OCI-M1 (cell line): ENCODE data around the gene GNG10.
"Not testable (repeated sequence)": the region's sequence is repeated elsewhere in the genome, so short reads cannot be mapped to it uniquely, and the experiment has no call there.

Experiments
- DNase-seq: peaks from one replicate; lab custom pipeline; 2025; lab: John Stamatoyannopoulos, UW

The GNG10 gene

GRCh38 chr9:111649016-111649415 is 12.4 kb upstream of the GNG10 start:
- no peak for DNase-seq

- DNase-seq, result no peak
These were observed 4.4 kb upstream of the GNG10 start for GRCh38 chr9:111657051-111657450.

DNA sequence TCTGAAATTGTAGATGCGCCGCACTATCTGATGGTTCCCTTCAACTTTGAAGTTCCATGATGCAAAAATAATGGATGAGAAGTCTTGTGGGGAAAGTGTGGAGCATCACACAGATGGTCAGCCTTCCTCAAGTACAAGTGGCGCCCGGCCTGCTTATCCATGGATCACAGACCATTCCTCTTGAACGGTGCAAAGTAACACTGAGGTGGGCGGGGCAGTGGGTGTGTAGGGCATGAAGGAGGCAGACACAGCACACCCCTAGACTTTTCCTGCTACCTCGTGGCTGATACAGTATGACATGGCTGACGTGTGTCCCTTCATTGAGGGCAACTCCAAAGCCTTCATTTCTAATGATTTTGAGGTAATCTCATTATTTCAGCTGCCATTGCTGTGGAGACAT is 2.5 kb upstream of the GNG10 start:
- no peak for DNase-seq

DNA sequence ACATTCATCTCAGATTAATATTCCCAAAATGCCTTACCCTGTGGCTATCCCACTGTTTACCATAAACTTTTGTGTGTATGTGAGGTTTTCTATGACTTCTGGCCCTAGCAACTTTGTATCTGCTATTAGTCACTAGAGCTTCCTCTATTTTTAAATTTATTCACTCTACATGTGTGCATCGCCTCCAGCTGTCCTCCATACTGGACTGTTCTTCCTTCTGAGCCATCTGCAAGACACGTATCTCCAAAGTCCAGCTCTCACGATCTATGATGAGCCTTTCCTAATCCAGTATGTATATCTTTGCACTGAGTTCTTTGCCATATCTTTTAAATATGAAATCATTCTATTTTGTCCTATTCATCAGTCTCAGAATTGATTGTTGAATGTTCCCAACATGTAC is 1.7 kb upstream of the GNG10 start:
- no peak for DNase-seq

DNA sequence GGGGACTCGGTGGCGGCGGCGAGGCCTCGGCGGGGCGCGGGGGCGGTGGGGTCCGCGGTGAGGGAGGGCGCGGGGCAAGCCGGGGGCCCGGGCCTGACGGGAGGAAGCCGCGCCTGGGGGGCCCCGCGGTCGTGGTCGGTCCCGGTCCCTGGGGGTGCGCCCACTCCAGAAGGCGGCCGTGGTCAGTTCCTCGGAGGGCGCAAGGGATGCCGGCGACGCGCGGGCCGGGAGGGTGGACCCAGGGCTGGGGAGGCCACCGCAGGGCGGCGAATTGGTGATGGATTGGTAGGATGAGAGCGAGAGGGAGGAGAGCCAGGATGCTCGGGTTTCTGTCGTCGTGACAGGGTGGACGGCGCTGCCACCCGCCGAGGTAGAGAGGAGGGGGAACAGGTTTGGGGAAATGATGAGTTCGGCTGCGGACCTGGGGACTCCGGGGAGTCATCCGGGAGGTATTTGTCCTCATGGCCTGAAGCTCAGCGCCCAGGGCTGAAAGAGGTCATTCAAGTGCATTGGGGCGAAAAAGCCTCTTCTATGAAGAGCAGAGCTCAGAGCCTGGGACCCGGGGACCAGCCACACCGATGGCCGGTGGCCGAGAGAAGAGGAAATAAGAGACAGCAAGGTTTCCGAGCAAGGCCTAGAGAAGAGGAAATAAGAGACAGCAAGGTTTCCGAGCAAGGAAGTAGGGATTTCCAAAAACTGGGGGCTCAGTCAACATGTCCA is 557 bp downstream of the GNG10 start:
- peak; percentile 43 for DNase-seq

DNA sequence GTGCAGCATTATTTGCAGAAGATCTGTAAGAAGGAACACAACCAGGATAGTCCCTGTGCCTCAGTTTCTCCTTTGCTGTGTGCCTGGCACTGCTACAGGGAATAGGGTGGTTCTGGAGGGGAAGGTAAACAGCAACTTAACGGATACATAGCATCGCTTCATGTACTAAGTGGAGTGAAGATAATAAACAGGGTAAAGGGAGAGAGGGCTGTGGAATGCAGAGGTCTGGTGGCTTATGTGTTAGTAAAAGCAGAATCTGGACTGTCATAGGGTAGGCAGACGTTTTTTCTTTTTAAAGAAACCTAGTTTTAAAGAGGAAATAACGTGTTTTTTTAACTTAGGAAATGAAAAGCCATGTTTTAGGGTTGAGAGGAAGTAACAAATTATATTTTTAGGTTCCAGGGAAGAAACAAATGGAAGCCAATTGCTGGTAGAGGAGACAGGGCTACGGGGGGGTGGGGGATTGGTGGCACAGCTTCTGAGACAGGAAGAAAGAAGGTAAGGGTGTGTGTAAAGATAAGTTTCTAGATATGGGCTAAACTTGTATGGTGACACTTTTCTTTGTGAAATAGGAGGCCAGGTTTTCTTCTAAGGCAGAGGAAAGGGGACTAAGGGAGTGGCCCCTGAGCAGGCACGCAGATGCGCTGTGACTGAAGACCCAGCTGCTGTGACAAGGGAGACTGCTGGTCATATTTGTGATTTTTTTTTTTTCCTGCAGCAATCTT is 1.3 kb downstream of the GNG10 start:
- DNase-seq, result no peak

DNA sequence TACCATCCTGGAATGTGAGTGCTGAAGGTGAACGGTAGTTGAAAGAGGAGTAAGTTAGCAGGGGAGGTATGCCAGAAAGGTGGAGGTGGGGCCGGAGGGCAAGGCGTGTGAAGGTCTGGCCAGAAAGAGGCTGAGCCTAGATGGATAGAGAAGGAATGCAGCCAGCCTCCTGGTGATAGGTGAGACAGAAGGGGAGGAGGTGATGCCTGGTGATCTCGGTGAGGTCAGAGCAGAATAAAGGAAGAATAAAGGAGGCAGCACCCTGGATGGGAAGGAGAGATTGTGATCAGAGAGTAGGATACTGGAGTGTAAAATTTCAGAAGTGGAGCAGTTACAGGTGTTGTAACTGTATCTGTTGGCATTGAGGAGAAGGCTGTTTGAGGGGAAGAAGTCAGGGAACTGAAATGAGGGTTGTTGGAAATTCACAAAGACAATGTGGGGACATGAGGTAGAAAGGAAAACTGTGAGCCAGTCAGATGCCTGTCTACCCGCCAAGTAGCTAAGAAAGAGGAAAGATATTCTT is 2.0 kb downstream of the GNG10 start:
- DNase-seq, result no peak

DNA sequence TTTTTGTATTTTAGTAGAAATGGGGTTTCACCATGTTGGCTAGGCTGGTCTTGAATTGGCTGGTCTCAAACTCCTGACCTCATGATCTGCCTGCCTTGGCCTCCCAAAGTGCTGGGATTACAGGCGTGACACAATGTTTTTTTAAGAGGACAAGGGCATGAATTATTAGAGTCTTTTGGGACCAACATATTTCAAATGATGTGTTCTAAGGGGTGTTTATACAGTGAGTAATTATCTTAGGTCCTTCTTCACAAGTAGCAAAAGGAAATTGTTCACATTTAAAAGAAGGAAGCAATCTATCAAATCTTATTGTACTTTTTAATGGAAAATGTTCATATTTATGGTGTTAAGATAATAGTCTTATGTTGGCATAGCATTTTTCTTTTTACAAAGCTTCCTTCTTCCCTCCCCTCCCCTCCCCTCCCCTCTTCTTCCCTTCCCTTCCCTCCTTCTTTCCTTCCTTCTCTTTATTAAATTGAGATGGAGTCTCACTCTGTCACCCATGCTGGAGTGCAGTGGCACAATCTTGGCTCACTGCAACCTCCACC is 6.7 kb downstream of the GNG10 start:
- no peak for DNase-seq

DNA sequence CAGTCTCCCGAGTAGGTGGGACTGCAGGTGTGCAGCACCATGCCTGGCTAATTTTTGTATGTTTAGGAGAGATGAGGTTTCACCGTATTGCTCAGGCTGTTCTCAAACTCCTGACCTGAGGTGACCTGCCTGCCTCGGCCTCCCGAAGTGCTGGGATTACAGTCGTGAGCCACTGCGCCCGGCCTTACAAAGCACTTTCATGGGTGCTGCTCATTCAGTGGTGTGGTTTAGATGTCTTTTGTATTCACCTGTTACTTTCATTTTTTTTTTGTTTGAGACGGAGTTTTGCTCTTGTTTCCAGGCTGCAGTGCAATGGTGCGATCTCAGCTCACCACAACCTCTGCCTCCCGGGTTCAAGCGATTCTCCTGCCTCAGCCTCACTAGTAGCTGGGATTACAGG is 7.2 kb downstream of the GNG10 start:
- DNase-seq, result not testable (repeated sequence)

GRCh38 chr9:111674319-111674718 is 12.9 kb downstream of the GNG10 start:
- no peak for DNase-seq

DNA sequence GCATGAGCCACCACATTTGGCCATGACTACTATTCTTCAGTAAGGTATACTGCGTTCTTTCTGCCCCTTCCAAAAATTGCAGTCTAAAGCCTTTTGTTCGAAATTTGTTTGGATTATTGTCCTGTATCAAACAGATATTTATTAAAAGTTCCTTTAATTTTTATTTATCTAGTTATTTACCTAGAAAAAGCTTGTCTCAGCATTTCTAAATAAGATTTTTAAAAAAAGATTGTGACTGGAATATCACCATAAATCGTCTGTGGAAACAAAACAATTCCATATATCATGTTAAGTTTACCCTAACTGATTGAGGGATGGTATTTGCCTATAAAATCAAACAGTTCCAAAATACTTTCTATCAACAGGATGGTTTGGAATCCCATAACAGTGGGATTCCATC is 14.7 kb downstream of the GNG10 start:
- no peak for DNase-seq

DNA sequence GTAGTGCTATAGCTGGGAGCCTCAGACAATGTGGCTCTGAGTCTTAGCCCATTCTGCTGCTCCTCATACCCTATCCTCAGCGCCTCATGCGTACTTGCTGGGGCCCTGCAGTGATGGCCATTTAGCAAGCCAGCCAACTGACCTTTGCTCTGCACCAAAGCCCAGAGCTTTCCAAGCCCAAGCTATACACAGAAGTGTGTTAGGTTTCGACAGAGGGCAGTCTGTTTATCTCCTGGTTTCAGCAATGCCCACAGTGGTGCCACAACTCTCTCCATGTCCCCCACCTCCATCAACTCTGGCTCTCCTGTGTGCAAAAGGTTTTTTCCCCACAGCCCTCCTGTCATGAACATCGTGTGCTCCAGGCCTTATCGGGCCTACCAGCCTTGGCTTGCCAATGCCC is 16.9 kb downstream of the GNG10 start:
- no peak for DNase-seq

DNA sequence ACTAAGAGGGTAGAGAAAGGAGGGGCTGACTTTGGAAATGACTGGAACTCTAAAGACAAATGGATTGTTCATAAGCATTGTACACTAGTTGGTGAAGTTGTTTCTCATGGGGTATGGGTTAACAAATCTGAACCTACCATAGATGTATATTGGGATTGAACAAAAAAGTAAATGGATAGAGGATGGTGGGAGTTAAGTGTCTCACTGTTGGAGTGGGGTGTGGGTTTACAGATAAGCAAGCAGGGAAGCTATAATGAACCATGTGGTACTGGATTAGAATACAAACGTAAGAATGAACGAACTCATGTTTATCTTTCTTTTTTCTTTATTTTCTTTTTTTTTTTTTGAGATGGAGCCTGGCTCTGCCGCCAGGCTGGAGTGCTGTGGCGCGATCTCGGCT is 17.8 kb downstream of the GNG10 start:
- no peak for DNase-seq

- DNase-seq, result peak; percentile 5
These were observed 22.0 kb downstream of the GNG10 start for GRCh38 chr9:111683392-111683791.

DNA sequence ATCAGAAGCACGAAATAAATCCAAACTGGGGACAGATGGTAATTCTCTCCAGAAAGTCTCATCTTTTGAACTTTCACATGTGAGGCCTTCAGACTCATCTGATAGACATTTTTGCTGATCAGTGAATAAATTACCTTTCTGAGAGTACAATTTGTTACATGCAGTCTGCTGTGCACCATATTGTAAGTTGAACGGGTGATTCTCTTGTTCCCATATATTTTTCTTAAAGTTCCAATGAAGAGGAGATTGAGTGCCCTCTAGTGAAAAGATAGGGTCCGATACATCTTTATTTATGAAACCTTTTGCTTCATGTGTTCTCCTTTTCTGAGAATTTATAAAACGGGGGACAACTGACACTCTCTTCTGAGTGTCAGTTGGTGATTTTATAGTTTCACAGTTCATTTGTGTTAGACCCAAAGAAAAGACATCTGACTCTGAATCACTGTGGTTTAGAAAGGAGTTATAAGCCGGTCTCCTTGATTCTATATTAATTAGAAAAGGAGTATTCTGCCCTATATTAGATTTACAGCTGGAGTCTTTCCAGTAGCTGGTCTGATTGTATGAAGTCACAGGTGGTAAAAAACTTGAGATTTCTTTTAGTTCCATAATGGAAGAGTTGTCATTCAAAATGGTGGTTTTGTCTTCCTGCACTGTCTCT is 30.4 kb downstream of the GNG10 start:
- DNase-seq, result peak; percentile 78

DNA sequence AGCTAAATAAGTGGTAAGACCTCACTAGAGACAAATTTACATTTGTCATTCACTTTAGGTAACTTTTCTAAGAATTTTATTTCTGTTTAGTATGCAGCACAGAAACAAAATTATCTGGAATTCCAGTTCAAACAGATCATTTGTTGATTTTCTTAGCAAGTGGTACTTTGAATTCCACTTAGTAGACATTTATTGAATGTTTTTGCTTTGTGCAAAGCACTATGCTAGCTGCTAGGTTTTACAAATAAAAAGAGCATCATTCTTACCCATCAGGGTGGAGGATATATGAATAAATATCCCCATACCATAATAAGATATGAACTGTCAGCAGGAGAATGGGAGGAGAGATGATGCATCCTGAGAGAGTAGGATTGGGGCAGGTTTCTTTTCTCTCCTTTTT is 35.4 kb downstream of the GNG10 start:
- no peak for DNase-seq

DNA sequence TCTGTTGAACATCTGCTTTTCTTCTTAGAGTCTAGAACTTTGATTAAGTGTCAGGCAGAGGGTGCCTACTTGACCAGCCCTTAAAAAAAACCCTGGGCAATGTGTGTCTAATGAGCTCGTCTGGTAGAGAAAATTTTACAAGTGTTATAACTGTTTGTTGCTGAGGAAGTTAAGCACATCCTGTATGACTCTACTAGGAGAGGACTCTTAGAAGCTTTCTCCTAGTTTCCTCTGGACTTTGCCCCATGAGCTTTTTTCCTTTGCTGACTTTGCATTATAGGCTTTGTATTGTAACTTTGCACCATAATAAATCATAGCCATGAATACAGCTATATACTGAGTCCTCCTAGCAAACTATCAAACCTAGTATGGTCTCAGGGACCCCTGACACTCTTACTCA is 39.4 kb downstream of the GNG10 start:
- DNase-seq, result no peak

- DNase-seq, result no peak
These were observed 43.1 kb downstream of the GNG10 start for GRCh38 chr9:111704503-111704902.

- no peak for DNase-seq
These were observed 50.1 kb downstream of the GNG10 start for GRCh38 chr9:111711548-111711947.

GRCh38 chr9:111712369-111712768 is 51.0 kb downstream of the GNG10 start:
- DNase-seq, result no peak

GRCh38 chr9:111715471-111715870 is 54.1 kb downstream of the GNG10 start:
- no peak for DNase-seq

DNA sequence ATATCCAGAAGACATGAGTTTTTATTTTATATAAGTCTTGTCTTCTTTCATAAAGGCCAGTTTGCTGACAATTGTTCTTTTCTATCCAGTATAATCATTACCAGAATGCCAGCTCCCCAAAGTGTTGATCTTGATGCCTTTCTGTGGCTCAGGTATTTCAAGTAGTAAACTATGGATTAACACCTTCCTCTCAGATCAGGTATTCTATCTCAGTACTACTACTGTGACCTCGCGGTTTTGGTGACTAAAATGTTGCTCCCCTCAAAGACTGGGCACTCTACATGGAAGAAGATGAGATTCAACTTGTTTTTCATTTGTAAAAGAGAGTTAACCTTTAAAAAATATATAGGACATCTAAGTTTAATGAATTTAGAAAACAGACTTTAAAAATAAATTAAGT is 58.1 kb downstream of the GNG10 start:
- no peak for DNase-seq
